Measurements from ENCODE around the gene ADAMTS8.

The ADAMTS8 gene

DNA sequence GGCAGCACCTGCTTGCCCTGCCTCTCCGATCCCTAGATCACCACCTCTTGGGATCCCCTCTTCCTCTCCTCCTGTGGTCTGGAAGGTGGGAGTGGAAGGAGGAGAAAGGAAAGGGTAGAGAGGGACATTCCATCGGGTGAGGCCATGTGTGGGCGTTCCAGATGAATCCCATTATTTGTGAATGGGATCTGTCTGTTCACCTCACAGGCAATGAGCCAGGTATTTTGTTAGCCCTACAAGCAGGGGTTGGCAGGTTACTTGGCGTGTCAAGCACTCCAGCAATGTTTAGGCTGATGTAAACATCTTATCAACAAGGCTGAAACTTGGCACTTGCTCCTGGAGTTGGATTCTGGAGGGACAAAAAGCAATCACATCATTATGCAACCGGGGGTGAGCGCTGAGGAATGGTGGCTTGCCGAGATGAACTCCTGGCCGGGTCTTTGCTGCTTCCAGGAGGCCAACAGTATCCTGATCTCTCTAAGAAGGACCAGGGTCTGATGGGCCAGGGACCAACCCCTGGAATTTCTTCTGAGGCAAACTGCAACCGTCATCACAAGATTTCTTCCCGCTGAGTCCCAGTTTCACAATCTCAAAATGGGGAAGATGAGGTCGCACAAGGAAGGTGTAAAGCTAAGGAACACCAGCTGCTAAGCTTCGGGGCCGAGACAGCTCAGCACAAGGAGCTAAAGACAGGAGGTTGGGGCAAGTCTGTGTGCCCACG, 7.8 kb downstream of the ADAMTS8 start:
- H3K36me3 ChIP-seq (ENCODE audit: insufficient read depth, low read length), result no peaks in the 10 kb centered on the region
- no peaks in the 10 kb centered on the region for H3K9me3 ChIP-seq (ENCODE audit: low read depth, low read length)
- no peak overlapping the region for H3K27ac ChIP-seq
- no peak for DNase-seq (ENCODE audit: low read depth, low spot score)
- no peak overlapping the region for H3K9ac ChIP-seq (ENCODE audit: insufficient read length)
- no peak for TF ChIP-seq EZH2 (IDR thresholded peaks at IDR 0.05)
- TF ChIP-seq POLR2AphosphoS5 (IDR thresholded peaks at IDR 0.05; ENCODE audit: borderline replicate concordance, low read depth, low read length), result no peak
- no peak for TF ChIP-seq FOXP2 (optimal IDR thresholded peaks at IDR 0.05; ENCODE audit: control extremely low read depth, extremely low read length, insufficient read depth)
- no peak overlapping the region for H3K4me3 ChIP-seq

GRCh38 chr11:130418756-130419155, 9.7 kb downstream of the ADAMTS8 start:
- Histone ChIP-seq H3K27ac (no peak overlapping the region), H3K9ac (ENCODE audit: insufficient read length) (no peak overlapping the region), H3K36me3 (ENCODE audit: insufficient read depth, low read length) (no peaks in the 10 kb centered on the region), H3K4me3 (no peak overlapping the region), H3K9me3 (ENCODE audit: low read depth, low read length) (no peaks in the 10 kb centered on the region)
- TF ChIP-seq POLR2AphosphoS5 (IDR thresholded peaks at IDR 0.05; ENCODE audit: borderline replicate concordance, low read depth, low read length) (no peak), EZH2 (IDR thresholded peaks at IDR 0.05) (no peak), FOXP2 (optimal IDR thresholded peaks at IDR 0.05; ENCODE audit: control extremely low read depth, extremely low read length, insufficient read depth) (no peak)
- DNase-seq (ENCODE audit: low read depth, low spot score), result no peak

- Histone ChIP-seq H3K27ac (no peak overlapping the region), H3K36me3 (ENCODE audit: insufficient read depth, low read length) (no peaks in the 10 kb centered on the region), H3K4me3 (no peak overlapping the region), H3K9me3 (ENCODE audit: low read depth, low read length) (no peaks in the 10 kb centered on the region), H3K9ac (ENCODE audit: insufficient read length) (no peak overlapping the region)
- no peak for TF ChIP-seq POLR2AphosphoS5 (IDR thresholded peaks at IDR 0.05; ENCODE audit: borderline replicate concordance, low read depth, low read length)
- DNase-seq (ENCODE audit: low read depth, low spot score), result no peak
Measured at GRCh38 chr11:130418210-130418609, 10.2 kb downstream of the ADAMTS8 start.

- no peak for DNase-seq (ENCODE audit: low read depth, low spot score)
Measured at GRCh38 chr11:130416906-130417305, 11.5 kb downstream of the ADAMTS8 start.

GRCh38 chr11:130416530-130416882, 11.9 kb downstream of the ADAMTS8 start:
- H3K4me3 ChIP-seq, result no peak overlapping the region
- no peaks in the 10 kb centered on the region for H3K9me3 ChIP-seq (ENCODE audit: low read depth, low read length)
- DNase-seq (ENCODE audit: low read depth, low spot score), result no peak
- H3K27ac ChIP-seq, result no peak overlapping the region
- H3K9ac ChIP-seq (ENCODE audit: insufficient read length), result no peak overlapping the region
- no peaks in the 10 kb centered on the region for H3K36me3 ChIP-seq (ENCODE audit: insufficient read depth, low read length)
- no peak for TF ChIP-seq EZH2 (IDR thresholded peaks at IDR 0.05)

More at GRCh38 chr11:130416906-130417305, 11.5 kb downstream of the ADAMTS8 start:
- Histone ChIP-seq H3K27ac (no peak overlapping the region), H3K9ac (ENCODE audit: insufficient read length) (no peak overlapping the region), H3K9me3 (ENCODE audit: low read depth, low read length) (no peaks in the 10 kb centered on the region), H3K4me3 (no peak overlapping the region), H3K36me3 (ENCODE audit: insufficient read depth, low read length) (no peaks in the 10 kb centered on the region)
- TF ChIP-seq FOXP2 (optimal IDR thresholded peaks at IDR 0.05; ENCODE audit: control extremely low read depth, extremely low read length, insufficient read depth), result no peak
- no peak for TF ChIP-seq POLR2AphosphoS5 (IDR thresholded peaks at IDR 0.05; ENCODE audit: borderline replicate concordance, low read depth, low read length)
- no peak for TF ChIP-seq EZH2 (IDR thresholded peaks at IDR 0.05)

DNA sequence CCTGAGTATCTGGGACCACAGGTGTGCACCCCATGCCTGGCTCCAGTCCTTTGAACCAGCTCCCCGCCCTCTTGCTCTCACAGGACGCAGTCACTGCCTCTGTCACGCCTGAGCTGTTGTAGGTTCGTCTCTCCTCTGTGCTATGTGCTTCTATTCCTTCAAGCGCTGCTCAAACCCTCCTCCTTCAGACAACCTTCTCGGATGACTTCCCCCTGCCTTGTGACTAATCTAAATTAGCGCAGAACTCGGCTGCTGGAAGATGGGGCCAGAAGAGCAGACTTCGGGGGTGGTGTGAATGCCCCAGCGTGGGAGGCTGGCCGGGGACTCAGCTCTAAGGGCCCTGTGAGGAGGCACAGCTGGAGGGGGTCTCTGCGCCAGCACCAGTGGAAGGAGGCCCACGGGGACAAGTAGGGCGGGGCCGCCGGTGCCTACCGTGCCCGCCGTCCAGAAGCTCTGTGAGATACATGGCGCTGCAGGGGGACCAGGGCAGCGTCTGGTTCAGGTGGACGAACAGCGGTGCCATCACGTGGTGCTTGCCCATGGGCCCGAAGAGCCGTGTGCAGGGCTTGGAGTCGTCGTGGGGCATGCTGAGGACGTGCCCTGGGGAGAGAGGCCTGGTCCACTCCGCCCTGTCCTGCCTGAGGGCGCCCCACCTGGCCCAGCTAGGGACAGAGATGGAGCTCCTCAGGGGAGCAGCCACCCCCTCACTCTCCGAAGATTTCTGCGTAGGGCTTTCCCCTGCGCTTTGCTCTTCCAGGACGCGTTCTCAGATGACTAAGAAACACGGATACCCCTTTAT, 12.5 kb downstream of the ADAMTS8 start:
- no peak for DNase-seq (ENCODE audit: low read depth, low spot score)
- H3K9me3 ChIP-seq (ENCODE audit: low read depth, low read length), result no peaks in the 10 kb centered on the region
- no peaks in the 10 kb centered on the region for H3K36me3 ChIP-seq (ENCODE audit: insufficient read depth, low read length)
- TF ChIP-seq FOXP2 (optimal IDR thresholded peaks at IDR 0.05; ENCODE audit: control extremely low read depth, extremely low read length, insufficient read depth) (no peak), POLR2AphosphoS5 (IDR thresholded peaks at IDR 0.05; ENCODE audit: borderline replicate concordance, low read depth, low read length) (no peak), EZH2 (IDR thresholded peaks at IDR 0.05) (no peak)
- no peak overlapping the region for H3K9ac ChIP-seq (ENCODE audit: insufficient read length)
- H3K4me3 ChIP-seq, result no peak overlapping the region
- no peak overlapping the region for H3K27ac ChIP-seq

GRCh38 chr11:130414107-130415080, 14.0 kb downstream of the ADAMTS8 start:
- TF ChIP-seq POLR2AphosphoS5 (IDR thresholded peaks at IDR 0.05; ENCODE audit: borderline replicate concordance, low read depth, low read length), result no peak
- TF ChIP-seq EZH2 (IDR thresholded peaks at IDR 0.05), result no peak
- TF ChIP-seq FOXP2 (optimal IDR thresholded peaks at IDR 0.05; ENCODE audit: control extremely low read depth, extremely low read length, insufficient read depth), result no peak
- no peaks in the 10 kb centered on the region for H3K36me3 ChIP-seq (ENCODE audit: insufficient read depth, low read length)
- H3K27ac ChIP-seq, result no peak overlapping the region
- DNase-seq (ENCODE audit: low read depth, low spot score), result no peak
- H3K9ac ChIP-seq (ENCODE audit: insufficient read length), result no peak overlapping the region
- H3K4me3 ChIP-seq, result no peak overlapping the region
- no peaks in the 10 kb centered on the region for H3K9me3 ChIP-seq (ENCODE audit: low read depth, low read length)
